H54 (cell line): ENCODE measurements around the gene SPIN2A.
"Not testable (repeated sequence)": the region's sequence is repeated elsewhere in the genome, so short reads cannot be mapped to it uniquely, and the experiment has no call there.

ENCODE experiments used
- DNase-seq: peaks from one replicate; pipeline ENCODE4 v3.0.0; 2011; ENCODE audit warnings: low spot score, mixed read lengths; ENCODE audit not compliant: insufficient read length
- FAIRE-seq: peaks from 3 replicates; lab custom pipeline; 2011; peaks lifted over from hg19 to GRCh38; lab: Jason Lieb, UNC
- POLR2A ChIP-seq: IDR thresholded peaks from 2 replicates; pipeline ENCODE4 v1.6.1; 2011; ENCODE audit warnings: low read depth, mild to moderate bottlenecking, low read length

Gene SPIN2A

DNA sequence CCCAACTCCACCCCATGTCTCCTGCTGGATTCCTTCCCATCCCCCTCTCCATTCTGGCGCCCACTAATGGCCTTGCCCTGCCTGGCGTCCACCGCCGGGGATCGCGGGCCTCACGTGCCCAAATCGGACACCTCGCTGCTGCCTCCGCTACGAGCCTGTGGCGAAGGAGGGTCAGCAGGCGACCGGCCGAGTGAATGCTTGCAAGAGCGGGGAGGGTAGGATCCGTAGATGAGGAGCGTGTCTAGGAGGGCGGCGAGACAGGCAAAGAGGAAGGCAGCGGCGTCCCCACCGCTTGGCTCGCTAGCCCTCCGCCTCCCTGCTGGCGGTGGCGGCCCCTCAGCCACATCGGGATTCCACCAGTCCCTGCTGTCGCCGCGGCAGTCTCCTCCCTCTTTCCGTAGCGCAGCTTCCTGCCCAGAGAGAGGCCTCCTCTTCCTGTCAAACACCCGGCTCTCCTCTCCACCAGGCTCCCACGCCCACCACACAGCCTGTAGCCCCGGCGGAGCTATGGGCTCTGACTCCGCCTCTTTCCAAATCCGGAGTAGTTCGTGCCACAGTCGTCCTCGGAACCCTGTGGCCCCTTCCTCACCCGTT is 15.9 kb downstream of the SPIN2A start, which contains the start of gene SPIN2B:
Gene SPIN2B, minus strand, starts transcription at position 387 of the 594 bp plus-strand sequence.
- DNase-seq (peak; percentile 30), FAIRE-seq (no peak)
- TF ChIP-seq POLR2A: peak; percentile 80

DNA sequence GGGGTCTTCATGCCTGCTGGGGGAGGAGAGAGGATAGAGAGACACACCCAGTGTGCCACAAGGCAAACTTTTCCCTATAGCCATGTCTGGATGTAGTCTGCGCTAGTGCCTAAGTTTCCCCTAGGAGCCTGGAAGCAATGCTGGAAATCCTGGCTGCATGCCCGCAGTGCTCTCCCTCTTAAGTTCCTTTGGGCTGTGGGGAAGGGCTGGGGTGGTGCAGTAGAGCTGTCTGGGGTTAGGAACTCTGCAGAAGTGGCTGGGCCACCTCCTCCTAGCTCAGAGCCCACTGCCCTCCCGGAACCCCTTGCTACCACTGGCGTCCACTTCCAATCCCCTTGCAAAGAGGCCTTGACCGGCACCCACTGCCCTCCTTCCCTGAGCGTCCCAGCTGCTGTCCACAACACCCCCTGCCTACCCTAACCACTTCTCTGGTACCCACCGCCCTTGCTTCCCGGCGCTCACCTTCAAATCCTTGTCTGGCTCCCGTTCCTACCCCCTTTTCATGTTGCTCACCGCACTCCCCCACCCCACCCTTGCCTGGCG is 16.5 kb downstream of the SPIN2A start:
- not testable (repeated sequence) for FAIRE-seq, DNase-seq

DNA sequence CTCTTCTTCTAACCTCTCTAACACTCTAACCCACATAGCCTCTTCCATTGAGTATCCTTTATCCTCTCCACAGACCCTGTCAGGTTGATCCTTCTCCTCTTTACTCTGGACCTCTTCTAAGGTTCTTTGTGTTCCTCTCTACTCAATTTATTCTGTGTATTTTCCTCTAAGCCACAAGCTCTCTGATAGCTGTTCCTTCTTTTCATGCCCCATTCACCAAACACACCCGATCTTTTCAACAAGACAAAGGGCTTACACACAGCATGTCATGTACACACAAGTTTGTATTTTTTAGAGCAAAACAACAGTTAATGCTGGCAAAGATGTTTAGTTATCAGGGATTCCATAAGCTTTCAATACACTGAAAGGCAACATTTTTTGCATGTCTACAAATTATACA is 17.8 kb downstream of the SPIN2A start:
- no peak for TF ChIP-seq POLR2A
- FAIRE-seq (no peak), DNase-seq (no peak)

DNA sequence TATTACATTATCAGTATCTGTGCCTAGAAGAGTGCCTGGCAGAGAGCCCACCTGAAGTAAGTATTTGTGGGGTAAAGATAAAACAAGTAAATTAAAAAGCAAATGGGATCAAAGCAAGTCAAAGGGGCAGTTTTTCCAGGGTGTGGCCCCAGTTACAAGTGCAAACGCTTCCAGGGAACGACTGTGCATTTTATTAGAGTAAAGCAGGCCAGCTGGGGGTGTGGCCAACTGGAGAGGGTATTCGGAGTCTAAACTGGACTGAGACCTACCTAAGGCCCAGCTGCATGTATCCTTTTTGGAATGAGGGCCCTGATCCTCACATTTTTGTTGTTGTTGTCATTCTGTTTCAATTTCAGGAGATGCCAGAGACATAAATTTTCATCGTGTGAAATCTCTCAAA is 19.6 kb downstream of the SPIN2A start:
- DNase-seq, FAIRE-seq: not testable (repeated sequence)

DNA sequence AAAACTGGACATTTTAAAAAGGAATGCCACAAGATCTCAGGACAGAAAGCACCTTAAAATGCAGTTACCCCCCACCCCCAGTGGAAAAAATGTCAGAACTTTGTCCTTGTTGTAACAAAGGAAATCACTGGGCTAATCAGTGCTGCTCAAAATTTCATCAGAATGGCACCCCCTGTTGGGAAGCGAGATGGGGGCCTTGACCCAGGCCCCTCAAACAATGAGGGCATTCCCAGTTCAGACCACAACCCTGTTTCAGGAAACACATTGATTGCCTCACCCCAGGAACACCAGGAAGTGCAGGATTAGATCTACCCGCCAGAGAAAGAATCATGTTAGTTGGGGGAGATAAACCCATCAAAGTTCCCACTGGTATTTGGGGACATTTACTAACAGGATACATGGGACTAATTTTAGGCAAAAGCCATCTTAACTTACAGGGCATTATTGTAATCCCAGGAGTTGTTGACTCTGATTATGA is 32.2 kb downstream of the SPIN2A start:
- FAIRE-seq (no peak), DNase-seq (no peak)
- TF ChIP-seq POLR2A: no peak

DNA sequence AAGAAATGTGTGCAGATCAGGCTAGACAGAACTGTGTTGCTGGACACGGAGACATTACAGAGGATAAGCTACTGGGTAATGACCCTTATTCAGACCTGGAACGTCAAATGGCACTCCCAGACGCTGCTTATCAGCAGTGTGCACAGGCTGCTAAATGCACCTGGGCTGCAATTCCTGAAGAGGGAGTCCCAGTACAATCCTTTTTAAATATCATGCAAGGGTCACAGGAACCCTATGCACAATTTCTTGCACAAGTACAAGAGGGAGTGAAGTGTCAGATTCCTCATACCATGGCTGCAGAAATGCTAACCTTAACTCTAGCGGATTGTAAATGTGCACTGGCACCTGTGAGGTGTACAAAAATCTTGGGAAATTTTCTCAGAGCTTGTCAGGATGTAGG is 32.8 kb downstream of the SPIN2A start:
- DNase-seq (no peak), FAIRE-seq (no peak)
- TF ChIP-seq POLR2A: no peak

DNA sequence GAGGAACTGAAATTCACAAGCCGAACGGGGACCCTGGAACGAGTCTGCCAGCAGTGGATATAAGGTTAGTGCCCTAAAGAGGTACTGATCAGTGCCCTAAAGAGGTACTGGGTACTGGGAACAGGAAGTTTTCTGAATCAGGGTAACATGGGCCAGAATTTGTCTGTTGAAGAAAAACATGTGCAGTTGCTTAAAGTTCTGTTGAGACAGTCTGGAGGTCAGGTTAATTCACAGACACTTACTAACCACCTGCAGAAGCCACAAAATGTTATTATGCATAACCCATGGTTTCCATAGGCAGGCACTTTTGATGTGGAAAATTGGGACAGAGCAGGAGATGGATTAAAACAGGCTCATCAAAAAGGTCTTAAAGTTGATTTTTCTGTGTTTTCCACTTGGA is 33.7 kb downstream of the SPIN2A start:
- DNase-seq (no peak), FAIRE-seq (no peak)
- TF ChIP-seq POLR2A: no peak

DNA sequence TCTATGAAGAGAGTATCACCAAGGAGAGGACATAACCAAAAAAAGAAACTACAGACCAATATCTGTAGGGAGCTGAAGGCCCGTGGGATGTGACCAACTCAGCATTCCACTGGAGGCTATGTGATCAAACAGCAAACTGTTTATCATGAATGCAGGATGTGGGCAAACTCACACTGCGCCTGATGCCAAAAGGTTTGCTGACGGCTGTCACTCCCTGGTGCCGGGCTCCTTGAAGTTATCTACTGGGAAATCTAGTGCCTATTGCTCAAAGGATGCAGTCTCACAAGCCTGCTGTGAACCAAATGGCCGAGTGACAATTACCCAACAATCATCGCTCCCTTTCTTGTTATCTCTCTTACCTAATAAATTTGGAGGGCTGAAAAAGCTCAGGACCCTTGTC is 34.3 kb downstream of the SPIN2A start:
- DNase-seq, FAIRE-seq: not testable (repeated sequence)
